Loucy (cell line): Measurements from ENCODE around the gene ABL2.

Source experiments
- H2AFZ ChIP-seq: fragments of 200-600 bp; sonication (generic); 2 replicates; pipeline ENCODE4 v1.6.0; 2016; ENCODE audit warnings: antibody characterized with exemption, mild to moderate bottlenecking, low read length, moderate library complexity
- H3F3A ChIP-seq: fragments of 200-600 bp; 2 replicates; pipeline ENCODE4 v1.6.0; 2016; ENCODE audit warnings: antibody characterized with exemption, low read depth, mild to moderate bottlenecking
- H3K27me3 ChIP-seq: fragments of 200-600 bp; sonication (generic); 2 replicates; pipeline ENCODE4 v1.6.1; 2014; ENCODE audit warnings: low read length, mild to moderate bottlenecking; ENCODE audit not compliant: insufficient read depth, poor library complexity, severe bottlenecking
- H3K36me3 ChIP-seq: fragments of 200-600 bp; sonication (generic); 2 replicates; pipeline ENCODE4 v1.6.1; 2016; ENCODE audit warnings: low read length; ENCODE audit not compliant: insufficient read depth
- H3K4me1 ChIP-seq: fragments of 200-600 bp; sonication (generic); 2 replicates; pipeline ENCODE4 v1.5.1; 2014; ENCODE audit warnings: low read length, mild to moderate bottlenecking; ENCODE audit not compliant: insufficient read depth, poor library complexity, severe bottlenecking
- H3K4me2 ChIP-seq: fragments of 200-600 bp; sonication (generic); 2 replicates; pipeline ENCODE4 v1.6.0; 2014; ENCODE audit warnings: antibody characterized with exemption, low read length, low read depth, mild to moderate bottlenecking; ENCODE audit not compliant: poor library complexity, severe bottlenecking
- H3K4me3 ChIP-seq: fragments of 200-600 bp; sonication (generic); 2 replicates; pipeline ENCODE4 v1.5.1; 2014; ENCODE audit warnings: low read length, mild to moderate bottlenecking, mixed read lengths; ENCODE audit not compliant: poor library complexity, severe bottlenecking
- H3K79me2 ChIP-seq: fragments of 200-600 bp; sonication (generic); 2 replicates; pipeline ENCODE4 v1.6.1; 2014; ENCODE audit warnings: low read length; ENCODE audit not compliant: insufficient read depth
- H3K9ac ChIP-seq: fragments of 200-600 bp; sonication (generic); 2 replicates; pipeline ENCODE4 v1.6.0; 2014; ENCODE audit warnings: mild to moderate bottlenecking, low read depth, low read length, moderate library complexity; ENCODE audit not compliant: poor library complexity, severe bottlenecking
- H3K9me2 ChIP-seq: fragments of 200-600 bp; sonication (generic); replicated peaks from 2 replicates; pipeline ENCODE4 v1.6.1; 2016; ENCODE audit warnings: low read depth, low read length, mixed read lengths
- H3K9me3 ChIP-seq: fragments of 200-600 bp; sonication (generic); 2 replicates; pipeline ENCODE4 v1.6.1; 2014; ENCODE audit warnings: mild to moderate bottlenecking, antibody characterized with exemption, low read length, low read depth; ENCODE audit not compliant: insufficient read depth
- H4K20me1 ChIP-seq: fragments of 200-600 bp; sonication (generic); 2 replicates; pipeline ENCODE4 v1.6.0; 2014; ENCODE audit warnings: antibody characterized with exemption, low read length, mild to moderate bottlenecking; ENCODE audit not compliant: insufficient read depth, poor library complexity, severe bottlenecking
- CTCF ChIP-seq: fragments of 200-600 bp; sonication (generic); conservative IDR thresholded peaks from 2 replicates; pipeline ENCODE4 v1.5.1; 2014; ENCODE audit warnings: mild to moderate bottlenecking, antibody characterized with exemption, low read length
- EZH2phosphoT487 ChIP-seq: fragments of 200-600 bp; IDR thresholded peaks from 2 replicates; pipeline ENCODE4 v1.6.1; 2018; ENCODE audit warnings: antibody characterized with exemption, mild to moderate bottlenecking, moderate library complexity, borderline replicate concordance

ABL2 gene

DNA sequence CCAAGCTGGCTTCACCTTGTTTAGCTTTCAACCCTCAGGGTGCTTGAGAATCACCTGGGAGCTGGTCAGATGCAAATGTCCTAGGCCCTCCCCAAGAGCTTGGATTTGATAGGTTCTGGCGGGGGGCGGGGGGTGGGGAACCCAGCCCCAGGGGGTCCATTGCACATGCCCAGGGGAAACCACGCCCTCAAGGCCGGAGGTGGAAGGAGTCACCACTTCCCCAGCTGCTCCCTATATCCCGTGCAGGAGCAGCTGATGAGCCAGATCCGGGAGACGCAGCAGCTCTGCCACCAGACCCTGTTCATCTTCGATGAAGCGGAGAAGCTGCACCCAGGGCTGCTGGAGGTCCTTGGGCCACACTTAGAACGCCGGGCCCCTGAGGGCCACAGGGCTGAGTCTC is 141.8 kb downstream of the ABL2 start:
- Histone ChIP-seq H3F3A (no peaks in the 10 kb centered on the region), H3K4me1 (peaks cover 6% of the 10 kb centered on the region), H3K4me3 (no peak overlapping the region), H3K36me3 (peaks cover 23% of the 10 kb centered on the region; the same call in 1 of the 2 replicates), H3K4me2 (no peak overlapping the region), H3K9me3 (no peaks in the 10 kb centered on the region), H3K9me2 (no peaks in the 10 kb centered on the region), H3K79me2 (peaks cover 56% of the 10 kb centered on the region), H4K20me1 (peaks cover 9% of the 10 kb centered on the region), H2AFZ (no peak overlapping the region), H3K27me3 (no peaks in the 10 kb centered on the region), H3K9ac (no peak overlapping the region)
- TF ChIP-seq CTCF (no peak), EZH2phosphoT487 (no peak)

GRCh38 chr1:179083533-179083932 is 145.9 kb downstream of the ABL2 start:
- H3K9ac ChIP-seq = peak overlapping the region; percentile 70
- no peaks in the 10 kb centered on the region for H3F3A ChIP-seq
- peaks cover 57% of the 10 kb centered on the region for H3K79me2 ChIP-seq
- H3K4me3 ChIP-seq = peak overlapping the region; percentile 75
- no peaks in the 10 kb centered on the region for H3K27me3 ChIP-seq
- H3K4me2 ChIP-seq = peak overlapping the region; percentile 95
- peaks cover 9% of the 10 kb centered on the region for H4K20me1 ChIP-seq
- peaks cover 5% of the 10 kb centered on the region; the same call in 1 of the 2 replicates for H3K36me3 ChIP-seq
- H2AFZ ChIP-seq = no peak overlapping the region
- H3K9me2 ChIP-seq = no peaks in the 10 kb centered on the region
- no peak for TF ChIP-seq CTCF
- TF ChIP-seq EZH2phosphoT487 = no peak
- peaks cover 15% of the 10 kb centered on the region for H3K4me1 ChIP-seq
- H3K9me3 ChIP-seq = no peaks in the 10 kb centered on the region

DNA sequence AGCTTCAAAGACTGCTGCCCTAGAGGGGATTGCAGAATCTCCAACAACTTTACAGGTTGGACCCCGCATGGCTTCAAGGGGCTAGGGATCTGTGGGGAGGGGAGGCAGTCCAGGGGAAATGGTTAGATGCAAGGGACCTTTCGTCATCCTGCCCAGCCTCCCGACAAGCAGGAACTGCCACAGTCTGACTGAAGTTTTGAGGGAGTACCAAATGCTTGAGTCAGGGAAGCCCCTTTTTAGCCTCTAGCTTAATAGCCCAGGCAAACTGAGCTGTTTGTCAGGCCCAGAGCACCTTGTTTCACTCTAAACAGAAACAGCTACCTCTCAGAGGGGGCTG is 146.5 kb downstream of the ABL2 start:
- Histone ChIP-seq H3K4me1 (peaks cover 15% of the 10 kb centered on the region), H3K4me3 (peak overlapping the region; percentile 75), H3K9me2 (no peaks in the 10 kb centered on the region), H3F3A (no peaks in the 10 kb centered on the region), H4K20me1 (peaks cover 9% of the 10 kb centered on the region), H2AFZ (0 out of 2 replicates have a peak overlapping the region, but pooled peaks have one; percentile 78), H3K36me3 (0 out of 2 replicates have a peak, but pooled peaks cover 3% of the 10 kb centered on the region), H3K4me2 (peak overlapping the region; percentile 95), H3K9me3 (no peaks in the 10 kb centered on the region), H3K9ac (peak overlapping the region; percentile 70), H3K27me3 (no peaks in the 10 kb centered on the region), H3K79me2 (peaks cover 54% of the 10 kb centered on the region)
- no peak for TF ChIP-seq CTCF
- no peak for TF ChIP-seq EZH2phosphoT487
